WTC11 (cell line): ENCODE data around the gene UTP14A.

Experiments
- ATF1 ChIP-seq: sonication (generic); formaldehyde crosslinking; IDR thresholded peaks from 2 replicates; pipeline ENCODE4 v1.8.1; 2023; ENCODE audit warnings: mild to moderate bottlenecking, moderate library complexity, missing genetic modification reagents
- CBFB ChIP-seq: sonication (generic); formaldehyde crosslinking; IDR thresholded peaks from 2 replicates; pipeline ENCODE4 v1.8.1; 2022; ENCODE audit warnings: mild to moderate bottlenecking, low read depth, missing genetic modification reagents
- CTCF ChIP-seq: fragments of 200-600 bp; IDR thresholded peaks from 2 replicates; pipeline ENCODE4 v1.8.0; 2022; ENCODE audit warnings: antibody characterized with exemption
- HMGXB4 ChIP-seq: sonication (generic); formaldehyde crosslinking; IDR thresholded peaks from 2 replicates; pipeline ENCODE4 v1.8.1; 2023; ENCODE audit warnings: mild to moderate bottlenecking, moderate library complexity, missing genetic modification reagents
- MYBL2 ChIP-seq: sonication (generic); formaldehyde crosslinking; IDR thresholded peaks from 2 replicates; pipeline ENCODE4 v1.8.1; 2023; ENCODE audit warnings: mild to moderate bottlenecking, moderate library complexity, missing genetic modification reagents
- NFE2L1 ChIP-seq: sonication (generic); formaldehyde crosslinking; IDR thresholded peaks from 2 replicates; pipeline ENCODE4 v1.8.1; 2023; ENCODE audit warnings: missing genetic modification reagents
- NFYB ChIP-seq: sonication (generic); formaldehyde crosslinking; conservative IDR thresholded peaks from 2 replicates; pipeline ENCODE4 v1.8.0; 2022; ENCODE audit warnings: low read depth, missing genetic modification reagents
- NR1H2 ChIP-seq: sonication (generic); formaldehyde crosslinking; IDR thresholded peaks from 2 replicates; pipeline ENCODE4 v1.9.0; 2021; ENCODE audit warnings: mild to moderate bottlenecking, moderate library complexity, missing genetic modification reagents
- NR2C2 ChIP-seq: sonication (generic); formaldehyde crosslinking; IDR thresholded peaks from 2 replicates; pipeline ENCODE4 v1.8.0; 2022; ENCODE audit warnings: mild to moderate bottlenecking, missing genetic modification reagents
- SP1 ChIP-seq: sonication (generic); formaldehyde crosslinking; conservative IDR thresholded peaks from 2 replicates; pipeline ENCODE4 v1.8.1; 2022; ENCODE audit warnings: missing genetic modification reagents
- ZNF263 ChIP-seq: sonication (generic); formaldehyde crosslinking; IDR thresholded peaks from 2 replicates; pipeline ENCODE4 v1.8.1; 2022; ENCODE audit warnings: low read depth, mild to moderate bottlenecking, moderate library complexity, missing genetic modification reagents
- ZNF317 ChIP-seq: sonication (generic); formaldehyde crosslinking; IDR thresholded peaks from 2 replicates; pipeline ENCODE4 v1.8.1; 2023; ENCODE audit warnings: low read depth, mild to moderate bottlenecking, moderate library complexity, missing genetic modification reagents, borderline replicate concordance
- TF ChIP-seq, protein P1 (sequence below): sonication (generic); formaldehyde crosslinking; conservative IDR thresholded peaks from 2 replicates; pipeline ENCODE4 v1.8.1; 2023; ENCODE audit warnings: mild to moderate bottlenecking, low read depth, missing genetic modification reagents, moderate library complexity

- TF ChIP-seq CTCF (no peak), NR1H2 (CRISPR knock-in tag) (no peak), SP1 (no peak), ATF1 (CRISPR knock-in tag) (no peak), NFYB (CRISPR knock-in tag) (no peak), NFE2L1 (CRISPR knock-in tag) (no peak), ZNF317 (CRISPR knock-in tag) (no peak), NR2C2 (CRISPR knock-in tag) (no peak), MYBL2 (CRISPR knock-in tag) (no peak), HMGXB4 (CRISPR knock-in tag) (no peak), CBFB (CRISPR knock-in tag) (no peak), ZNF263 (CRISPR knock-in tag) (no peak)
- TF ChIP-seq, protein P1, sequence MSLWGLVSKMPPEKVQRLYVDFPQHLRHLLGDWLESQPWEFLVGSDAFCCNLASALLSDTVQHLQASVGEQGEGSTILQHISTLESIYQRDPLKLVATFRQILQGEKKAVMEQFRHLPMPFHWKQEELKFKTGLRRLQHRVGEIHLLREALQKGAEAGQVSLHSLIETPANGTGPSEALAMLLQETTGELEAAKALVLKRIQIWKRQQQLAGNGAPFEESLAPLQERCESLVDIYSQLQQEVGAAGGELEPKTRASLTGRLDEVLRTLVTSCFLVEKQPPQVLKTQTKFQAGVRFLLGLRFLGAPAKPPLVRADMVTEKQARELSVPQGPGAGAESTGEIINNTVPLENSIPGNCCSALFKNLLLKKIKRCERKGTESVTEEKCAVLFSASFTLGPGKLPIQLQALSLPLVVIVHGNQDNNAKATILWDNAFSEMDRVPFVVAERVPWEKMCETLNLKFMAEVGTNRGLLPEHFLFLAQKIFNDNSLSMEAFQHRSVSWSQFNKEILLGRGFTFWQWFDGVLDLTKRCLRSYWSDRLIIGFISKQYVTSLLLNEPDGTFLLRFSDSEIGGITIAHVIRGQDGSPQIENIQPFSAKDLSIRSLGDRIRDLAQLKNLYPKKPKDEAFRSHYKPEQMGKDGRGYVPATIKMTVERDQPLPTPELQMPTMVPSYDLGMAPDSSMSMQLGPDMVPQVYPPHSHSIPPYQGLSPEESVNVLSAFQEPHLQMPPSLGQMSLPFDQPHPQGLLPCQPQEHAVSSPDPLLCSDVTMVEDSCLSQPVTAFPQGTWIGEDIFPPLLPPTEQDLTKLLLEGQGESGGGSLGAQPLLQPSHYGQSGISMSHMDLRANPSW (CRISPR knock-in tag): no peak
Observed at GRCh38 chrX:129965166-129965565, 59.2 kb downstream of the UTP14A start.
